Upper lobe of left lung (tissue), 4 donors: Measurements from ENCODE around the gene RBM5.

Source experiments
- CTCF ChIP-seq, 6 experiments: fragments of 450-650 bp in 4 of 6; fragments of 200-600 bp in 2 of 6; sonication (generic) in 2 of 6; IDR thresholded peaks; one replicate each; pipeline ENCODE4 v1.5.1; 2016 to 2019; ENCODE audit warnings: antibody characterized with exemption in 6 of 6
- EP300 ChIP-seq, 4 donors: sonication (generic); formaldehyde crosslinking; IDR thresholded peaks; one replicate each; pipeline ENCODE4 v1.5.1; 2017; ENCODE audit warnings: antibody characterized with exemption in 4 of 4, control low read depth in 2 of 4
- POLR2AphosphoS5 ChIP-seq, 2 donors: sonication (generic); formaldehyde crosslinking; IDR thresholded peaks; one replicate each; pipeline ENCODE4 v1.5.1; 2017; ENCODE audit warnings: antibody characterized with exemption in 2 of 2

DNA sequence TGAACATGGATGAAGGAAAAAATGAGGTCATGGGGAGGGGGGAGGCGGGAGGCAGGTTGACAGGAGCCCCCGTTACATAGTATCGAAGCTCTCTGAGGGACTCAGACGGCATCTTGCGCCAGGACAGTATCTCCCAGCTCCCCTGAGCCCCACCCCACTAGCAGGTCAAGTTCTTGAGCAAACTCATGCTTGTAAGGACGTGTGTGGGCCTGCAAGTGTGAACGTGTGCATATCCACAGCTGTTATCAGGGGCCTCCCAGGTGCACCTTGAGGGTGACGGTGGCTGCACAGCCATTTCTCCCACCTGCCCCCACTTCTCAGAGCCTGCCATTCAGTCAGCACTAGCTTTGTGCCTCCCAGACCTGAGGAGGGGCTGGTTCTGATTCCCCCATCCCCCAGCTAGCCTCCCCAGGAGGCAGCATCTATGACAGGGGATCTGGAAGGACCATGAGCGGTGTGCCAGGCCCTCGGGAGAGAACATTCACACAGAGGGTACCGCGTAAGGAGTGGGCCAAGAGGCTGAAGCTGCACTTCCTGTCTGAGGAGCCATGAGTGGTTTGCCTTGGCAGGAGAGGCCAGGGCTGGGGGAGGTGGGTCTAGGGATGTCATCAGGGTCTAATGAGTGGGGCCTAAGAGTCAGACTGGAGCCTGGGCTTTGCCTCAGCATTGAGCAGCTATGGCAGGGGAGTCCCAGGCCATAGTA is 69.3 kb downstream of the RBM5 start:
- TF ChIP-seq CTCF (IDR thresholded peaks at IDR 0.05): no peak
- TF ChIP-seq POLR2AphosphoS5 (IDR thresholded peaks at IDR 0.05): peak in 1 of 2 donors; percentile 7
- no peak for TF ChIP-seq EP300 (IDR thresholded peaks at IDR 0.05)
